SK-N-SH treated with all-trans-retinoic acid at 6 μM for 48 hours (cell line): ENCODE data around the gene IFNA1.

ENCODE experiments used
- ISL1 ChIP-seq: fragments of 250-450 bp; sonication (Bioruptor Pico); IDR thresholded peaks from 2 replicates; pipeline ENCODE4 v2.1.2; 2022; ENCODE audit warnings: mild to moderate bottlenecking, moderate library complexity
- TOX ChIP-seq: fragments of 250-450 bp; sonication (Bioruptor Pico); IDR thresholded peaks from 2 replicates; pipeline ENCODE4 v1.8.0; 2021; ENCODE audit warnings: mild to moderate bottlenecking, moderate library complexity, borderline replicate concordance
- ZNF565 ChIP-seq: fragments of 450-650 bp; formaldehyde crosslinking; conservative IDR thresholded peaks from 2 replicates; pipeline ENCODE4 v1.5.0; 2020; ENCODE audit warnings: low read depth, mild to moderate bottlenecking, moderate library complexity
- TF ChIP-seq, protein P1 (sequence below): fragments of 250-450 bp; sonication (Bioruptor Pico); IDR thresholded peaks from 2 replicates; pipeline ENCODE4 v1.8.0; 2020; ENCODE audit warnings: mild to moderate bottlenecking, moderate library complexity, borderline replicate concordance
- TF ChIP-seq, protein P2 (sequence below): fragments of 250-450 bp; sonication (Bioruptor Pico); IDR thresholded peaks from 2 replicates; pipeline ENCODE4 v1.8.0; 2021; ENCODE audit warnings: low read depth, mild to moderate bottlenecking, moderate library complexity, borderline replicate concordance

DNA sequence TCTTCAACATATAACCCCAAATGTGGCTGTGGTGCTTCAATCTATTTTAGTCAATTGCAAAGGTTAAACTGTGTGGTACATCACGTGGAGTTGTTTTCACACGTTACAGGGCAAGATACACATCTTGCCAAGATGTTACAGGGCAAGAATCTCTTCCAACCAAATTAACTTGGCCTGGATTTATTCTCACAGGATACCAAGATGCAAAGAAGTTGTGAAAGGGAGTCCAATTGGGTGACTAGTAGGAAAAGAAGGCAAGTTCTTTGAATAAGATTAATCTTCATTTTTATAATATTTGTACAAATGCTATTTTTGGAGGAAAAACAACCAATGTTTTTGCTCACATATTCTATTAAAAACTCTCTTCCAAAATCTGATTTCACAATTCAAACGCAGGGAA is 36.1 kb upstream of the IFNA1 start:
- TF ChIP-seq ISL1 (CRISPR knock-in tag) (no peak), ZNF565 (CRISPR knock-in tag) (no peak), TOX (CRISPR knock-in tag) (no peak)
- TF ChIP-seq, protein P1, sequence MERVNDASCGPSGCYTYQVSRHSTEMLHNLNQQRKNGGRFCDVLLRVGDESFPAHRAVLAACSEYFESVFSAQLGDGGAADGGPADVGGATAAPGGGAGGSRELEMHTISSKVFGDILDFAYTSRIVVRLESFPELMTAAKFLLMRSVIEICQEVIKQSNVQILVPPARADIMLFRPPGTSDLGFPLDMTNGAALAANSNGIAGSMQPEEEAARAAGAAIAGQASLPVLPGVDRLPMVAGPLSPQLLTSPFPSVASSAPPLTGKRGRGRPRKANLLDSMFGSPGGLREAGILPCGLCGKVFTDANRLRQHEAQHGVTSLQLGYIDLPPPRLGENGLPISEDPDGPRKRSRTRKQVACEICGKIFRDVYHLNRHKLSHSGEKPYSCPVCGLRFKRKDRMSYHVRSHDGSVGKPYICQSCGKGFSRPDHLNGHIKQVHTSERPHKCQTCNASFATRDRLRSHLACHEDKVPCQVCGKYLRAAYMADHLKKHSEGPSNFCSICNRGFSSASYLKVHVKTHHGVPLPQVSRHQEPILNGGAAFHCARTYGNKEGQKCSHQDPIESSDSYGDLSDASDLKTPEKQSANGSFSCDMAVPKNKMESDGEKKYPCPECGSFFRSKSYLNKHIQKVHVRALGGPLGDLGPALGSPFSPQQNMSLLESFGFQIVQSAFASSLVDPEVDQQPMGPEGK (CRISPR knock-in tag), result no peak
- TF ChIP-seq, protein P2, sequence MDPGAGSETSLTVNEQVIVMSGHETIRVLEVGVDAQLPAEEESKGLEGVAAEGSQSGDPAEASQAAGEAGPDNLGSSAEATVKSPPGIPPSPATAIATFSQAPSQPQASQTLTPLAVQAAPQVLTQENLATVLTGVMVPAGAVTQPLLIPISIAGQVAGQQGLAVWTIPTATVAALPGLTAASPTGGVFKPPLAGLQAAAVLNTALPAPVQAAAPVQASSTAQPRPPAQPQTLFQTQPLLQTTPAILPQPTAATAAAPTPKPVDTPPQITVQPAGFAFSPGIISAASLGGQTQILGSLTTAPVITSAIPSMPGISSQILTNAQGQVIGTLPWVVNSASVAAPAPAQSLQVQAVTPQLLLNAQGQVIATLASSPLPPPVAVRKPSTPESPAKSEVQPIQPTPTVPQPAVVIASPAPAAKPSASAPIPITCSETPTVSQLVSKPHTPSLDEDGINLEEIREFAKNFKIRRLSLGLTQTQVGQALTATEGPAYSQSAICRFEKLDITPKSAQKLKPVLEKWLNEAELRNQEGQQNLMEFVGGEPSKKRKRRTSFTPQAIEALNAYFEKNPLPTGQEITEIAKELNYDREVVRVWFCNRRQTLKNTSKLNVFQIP (CRISPR knock-in tag), result no peak
